Progenitor cell of endocrine pancreas (in vitro differentiated cells): Measurements from ENCODE around the gene TMEM235. TPM values are rescaled to one million over a fixed set of nuclear protein-coding genes. Genes with fewer than 3 reads are reported as not detected.
A peak's percentile ranks its signal among the peaks of the same experiment; 100 is the strongest.

Experiments used
- DNase-seq: peaks from one replicate; pipeline ENCODE4 v3.0.0; 2021; ENCODE audit warnings: low spot score; ENCODE audit not compliant: unreplicated experiment
- H3K27ac Mint-ChIP-seq: 2 replicates; pipeline ENCODE4 v1.8.0; 2021; ENCODE audit warnings: mild to moderate bottlenecking, moderate library complexity, mixed read lengths
- H3K27me3 Mint-ChIP-seq: 2 replicates; pipeline ENCODE4 v1.8.0; 2021; ENCODE audit warnings: mixed read lengths
- H3K36me3 Mint-ChIP-seq: 2 replicates; pipeline ENCODE4 v1.8.0; 2022; ENCODE audit warnings: mixed read lengths; ENCODE audit not compliant: insufficient read depth
- H3K4me1 Mint-ChIP-seq: 2 replicates; pipeline ENCODE4 v1.8.0; 2021; ENCODE audit warnings: low read depth, mixed read lengths
- H3K4me3 Mint-ChIP-seq: 2 replicates; pipeline ENCODE4 v1.8.0; 2021; ENCODE audit warnings: low read depth, mild to moderate bottlenecking, moderate library complexity, mixed read lengths
- H3K9me3 Mint-ChIP-seq: 2 replicates; pipeline ENCODE4 v1.8.0; 2021; ENCODE audit warnings: low read depth, mixed read lengths
- total RNA-seq: library from RNA; stranded (reverse); gene quantifications from 2 replicates; pipeline ENCODE4 v1.2.1, GENCODE V29; 2021
- TF ChIP-seq, protein P1 (sequence below): fragments of 200-600 bp; sonication (generic); IDR thresholded peaks from one replicate; pipeline ENCODE4 v1.5.0; 2021; ENCODE audit warnings: antibody characterized with exemption, mild to moderate bottlenecking; ENCODE audit not compliant: unreplicated experiment

TMEM235 gene
- total RNA-seq, 1 donor from 2014 or later, result not detected

DNA sequence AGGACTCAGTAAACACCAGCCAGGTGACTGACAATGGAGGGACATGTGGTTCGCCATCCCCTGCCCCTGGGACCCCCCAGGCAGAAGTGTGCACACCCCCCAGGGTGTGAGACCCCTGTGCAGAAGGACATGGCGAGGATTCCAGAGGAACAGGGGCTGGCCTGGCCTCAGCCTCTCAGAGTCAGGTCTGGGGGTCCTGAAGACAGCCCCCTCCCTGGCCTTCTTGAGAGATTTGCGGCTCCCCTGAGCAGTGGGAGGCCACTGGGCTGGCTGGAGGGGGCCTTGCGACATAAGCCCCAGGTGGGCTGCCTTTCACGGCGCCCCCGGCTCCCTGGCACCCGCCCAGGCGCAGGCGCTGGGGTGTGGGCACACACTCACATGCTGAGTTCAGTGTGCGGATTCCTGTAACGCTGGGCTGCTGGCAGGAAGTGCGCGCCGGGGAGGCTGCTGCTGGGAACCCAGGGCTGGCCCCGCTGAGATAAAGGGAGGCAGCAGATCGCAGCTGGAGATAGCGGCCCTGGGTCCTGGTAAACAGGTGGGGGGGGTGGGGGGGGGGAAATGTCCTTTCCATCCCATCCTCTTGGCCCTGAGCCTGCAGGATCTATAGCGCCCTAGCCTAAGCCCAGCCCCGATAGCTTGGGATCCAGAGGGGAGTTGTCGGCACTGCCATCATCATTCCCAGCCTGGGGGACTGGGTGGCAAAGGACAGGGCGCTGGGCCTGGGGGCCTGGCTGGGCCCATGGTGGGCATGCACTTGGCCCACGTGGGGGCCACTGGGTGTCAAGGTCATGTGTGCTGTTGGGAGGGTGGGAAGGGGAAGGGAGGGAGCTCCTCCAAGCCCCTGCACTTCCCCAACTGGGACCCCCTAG lies 27.1 kb downstream of the TMEM235 start:
- Mint-ChIP-seq H3K4me1 (peaks cover 27% of the 10 kb centered on the region), H3K4me3 (no peak overlapping the region), H3K9me3 (no peaks in the 10 kb centered on the region), H3K36me3 (no peaks in the 10 kb centered on the region), H3K27me3 (no peaks in the 10 kb centered on the region), H3K27ac (peak overlapping the region; percentile 41)
- no peak for DNase-seq
- TF ChIP-seq, protein P1, sequence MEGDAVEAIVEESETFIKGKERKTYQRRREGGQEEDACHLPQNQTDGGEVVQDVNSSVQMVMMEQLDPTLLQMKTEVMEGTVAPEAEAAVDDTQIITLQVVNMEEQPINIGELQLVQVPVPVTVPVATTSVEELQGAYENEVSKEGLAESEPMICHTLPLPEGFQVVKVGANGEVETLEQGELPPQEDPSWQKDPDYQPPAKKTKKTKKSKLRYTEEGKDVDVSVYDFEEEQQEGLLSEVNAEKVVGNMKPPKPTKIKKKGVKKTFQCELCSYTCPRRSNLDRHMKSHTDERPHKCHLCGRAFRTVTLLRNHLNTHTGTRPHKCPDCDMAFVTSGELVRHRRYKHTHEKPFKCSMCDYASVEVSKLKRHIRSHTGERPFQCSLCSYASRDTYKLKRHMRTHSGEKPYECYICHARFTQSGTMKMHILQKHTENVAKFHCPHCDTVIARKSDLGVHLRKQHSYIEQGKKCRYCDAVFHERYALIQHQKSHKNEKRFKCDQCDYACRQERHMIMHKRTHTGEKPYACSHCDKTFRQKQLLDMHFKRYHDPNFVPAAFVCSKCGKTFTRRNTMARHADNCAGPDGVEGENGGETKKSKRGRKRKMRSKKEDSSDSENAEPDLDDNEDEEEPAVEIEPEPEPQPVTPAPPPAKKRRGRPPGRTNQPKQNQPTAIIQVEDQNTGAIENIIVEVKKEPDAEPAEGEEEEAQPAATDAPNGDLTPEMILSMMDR, result no peak

DNA sequence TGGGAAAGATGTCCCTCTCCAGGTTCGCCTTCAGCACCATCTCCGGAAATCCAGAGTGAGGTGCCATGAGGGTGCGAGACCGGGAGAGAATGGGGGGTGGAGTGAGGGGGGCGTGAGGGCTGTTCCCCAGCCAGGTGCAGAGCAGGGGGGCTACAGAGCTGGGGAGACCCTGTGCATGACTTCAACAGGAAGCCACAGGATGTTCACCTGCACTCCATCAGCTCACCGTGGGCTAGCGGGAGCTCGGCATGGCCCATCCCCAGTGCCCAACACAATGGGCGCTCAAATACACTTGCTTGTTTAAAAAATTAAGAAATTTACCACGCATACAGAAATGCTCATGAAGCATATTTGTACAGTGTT lies 27.7 kb downstream of the TMEM235 start:
- no peak overlapping the region for H3K4me3 Mint-ChIP-seq
- no peaks in the 10 kb centered on the region for H3K36me3 Mint-ChIP-seq
- peaks cover 27% of the 10 kb centered on the region for H3K4me1 Mint-ChIP-seq
- TF ChIP-seq, protein P1, result no peak
- H3K9me3 Mint-ChIP-seq, result no peaks in the 10 kb centered on the region
- no peaks in the 10 kb centered on the region for H3K27me3 Mint-ChIP-seq
- DNase-seq, result no peak
- H3K27ac Mint-ChIP-seq, result no peak overlapping the region

DNA sequence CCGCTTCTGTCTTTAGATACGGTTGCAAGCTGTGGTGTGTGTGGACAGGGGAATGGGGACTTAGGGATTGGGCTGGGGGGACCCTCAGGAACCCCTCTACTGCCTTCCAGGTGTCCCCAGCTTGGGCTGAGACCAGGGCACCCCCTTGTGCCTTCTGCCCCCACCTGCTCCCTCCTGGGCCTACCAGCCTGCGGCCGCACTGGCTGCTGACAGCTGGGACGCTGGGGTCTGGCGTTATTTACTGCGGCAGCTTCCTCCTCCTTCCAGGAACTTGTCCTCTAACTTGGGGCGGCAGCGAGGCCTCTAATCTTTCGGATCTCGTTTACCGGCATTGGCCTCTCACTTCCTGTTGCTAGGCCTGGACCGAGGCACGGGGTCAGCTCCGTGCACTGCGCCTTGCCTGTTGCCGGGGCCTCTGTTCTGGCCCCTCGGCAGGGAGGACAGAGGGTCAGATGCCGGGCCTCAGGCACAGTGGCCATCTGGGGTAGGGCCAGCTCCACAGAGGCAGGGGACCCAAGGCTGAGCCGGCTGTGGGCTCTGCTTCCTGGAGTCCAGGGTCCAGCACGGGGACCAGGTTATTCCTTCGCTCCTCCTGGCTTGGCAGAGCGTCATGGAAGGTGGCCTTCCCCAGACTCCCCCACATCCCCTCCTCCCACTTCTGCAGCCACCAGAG lies 31.8 kb downstream of the TMEM235 start:
- H3K9me3 Mint-ChIP-seq, result no peaks in the 10 kb centered on the region
- DNase-seq, result no peak
- H3K27ac Mint-ChIP-seq, result no peak overlapping the region
- TF ChIP-seq, protein P1, result no peak
- no peak overlapping the region for H3K4me3 Mint-ChIP-seq
- H3K27me3 Mint-ChIP-seq, result peaks cover 3% of the 10 kb centered on the region
- peaks cover 15% of the 10 kb centered on the region for H3K4me1 Mint-ChIP-seq
- H3K36me3 Mint-ChIP-seq, result no peaks in the 10 kb centered on the region

DNA sequence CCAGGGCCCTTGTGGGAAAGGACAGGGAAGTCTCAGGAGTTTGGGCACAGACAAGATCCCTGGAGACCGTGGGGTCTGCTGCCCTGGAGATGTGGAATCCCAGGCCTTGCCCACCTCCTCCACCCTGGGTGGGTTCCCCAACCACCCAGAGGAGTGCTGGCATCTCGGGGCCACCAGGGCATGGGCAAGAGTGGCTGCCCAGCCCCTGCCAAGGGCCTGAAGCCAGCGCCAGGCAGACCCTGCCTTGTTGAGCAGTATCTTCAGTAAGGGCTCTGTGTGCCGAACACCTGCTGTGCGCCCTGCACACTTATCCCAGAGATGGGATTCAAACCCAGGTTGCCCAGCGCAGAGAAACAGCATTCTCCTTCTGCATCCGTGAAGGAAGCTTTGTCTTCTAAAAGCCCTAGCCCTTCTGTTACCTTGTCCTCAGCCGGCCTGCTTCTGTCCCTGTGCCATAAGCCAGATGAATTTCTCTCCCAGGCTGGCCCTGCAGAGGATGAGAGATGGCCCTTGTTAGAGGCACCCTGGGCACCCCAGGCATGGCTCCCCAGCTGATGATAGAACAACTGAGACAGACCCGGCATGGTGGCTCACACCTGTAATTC lies 32.4 kb downstream of the TMEM235 start:
- TF ChIP-seq, protein P1, result no peak
- peaks cover 3% of the 10 kb centered on the region for H3K27me3 Mint-ChIP-seq
- peaks cover 21% of the 10 kb centered on the region for H3K4me1 Mint-ChIP-seq
- no peaks in the 10 kb centered on the region for H3K36me3 Mint-ChIP-seq
- H3K27ac Mint-ChIP-seq, result no peak overlapping the region
- DNase-seq, result no peak
- H3K4me3 Mint-ChIP-seq, result no peak overlapping the region
- H3K9me3 Mint-ChIP-seq, result no peaks in the 10 kb centered on the region

DNA sequence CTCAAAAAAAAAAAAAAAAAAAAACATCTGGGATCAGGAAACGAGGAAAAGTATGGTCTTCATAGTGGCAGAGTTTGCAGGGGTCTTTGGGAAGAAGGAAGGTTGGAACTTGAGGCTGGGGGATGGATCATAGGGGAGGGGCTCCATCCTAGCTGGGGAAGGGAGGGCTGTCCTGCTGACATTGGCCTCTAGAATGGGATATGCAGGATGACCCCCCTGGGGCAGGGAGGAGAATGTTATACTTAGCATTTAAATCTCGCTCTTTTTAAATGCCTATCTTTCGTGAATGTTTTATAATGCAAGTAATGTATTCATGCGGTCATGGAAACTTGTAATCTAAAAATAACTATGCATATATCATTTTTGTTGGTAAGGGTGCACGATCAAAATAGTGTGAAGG lies 33.2 kb downstream of the TMEM235 start:
- Mint-ChIP-seq H3K36me3 (no peaks in the 10 kb centered on the region), H3K4me3 (no peak overlapping the region), H3K27me3 (peaks cover 3% of the 10 kb centered on the region), H3K9me3 (no peaks in the 10 kb centered on the region), H3K27ac (no peak overlapping the region), H3K4me1 (peaks cover 26% of the 10 kb centered on the region)
- no peak for DNase-seq
- TF ChIP-seq, protein P1, result no peak
